C4-2B (cell line): ENCODE measurements around the gene POLR2A.

Experiments
- H3K27ac ChIP-seq: fragments of 450-650 bp; 2 replicates; pipeline ENCODE4 v1.5.1; 2017
- CTCF ChIP-seq: fragments of 450-650 bp; conservative IDR thresholded peaks from 2 replicates; pipeline ENCODE4 v1.5.1; 2017; ENCODE audit warnings: mild to moderate bottlenecking
- ZFX ChIP-seq: fragments of 450-650 bp; IDR thresholded peaks from 2 replicates; pipeline ENCODE4 v1.6.1; 2017

Gene POLR2A

GRCh38 chr17:7484067-7484918 lies at the start of gene POLR2A:
Gene POLR2A (plus strand): TSS chr17:7484366.
- TF ChIP-seq ZFX (no peak), CTCF (no peak)
- peak within 1 kb of the TSS; percentile 93 for H3K27ac ChIP-seq

DNA sequence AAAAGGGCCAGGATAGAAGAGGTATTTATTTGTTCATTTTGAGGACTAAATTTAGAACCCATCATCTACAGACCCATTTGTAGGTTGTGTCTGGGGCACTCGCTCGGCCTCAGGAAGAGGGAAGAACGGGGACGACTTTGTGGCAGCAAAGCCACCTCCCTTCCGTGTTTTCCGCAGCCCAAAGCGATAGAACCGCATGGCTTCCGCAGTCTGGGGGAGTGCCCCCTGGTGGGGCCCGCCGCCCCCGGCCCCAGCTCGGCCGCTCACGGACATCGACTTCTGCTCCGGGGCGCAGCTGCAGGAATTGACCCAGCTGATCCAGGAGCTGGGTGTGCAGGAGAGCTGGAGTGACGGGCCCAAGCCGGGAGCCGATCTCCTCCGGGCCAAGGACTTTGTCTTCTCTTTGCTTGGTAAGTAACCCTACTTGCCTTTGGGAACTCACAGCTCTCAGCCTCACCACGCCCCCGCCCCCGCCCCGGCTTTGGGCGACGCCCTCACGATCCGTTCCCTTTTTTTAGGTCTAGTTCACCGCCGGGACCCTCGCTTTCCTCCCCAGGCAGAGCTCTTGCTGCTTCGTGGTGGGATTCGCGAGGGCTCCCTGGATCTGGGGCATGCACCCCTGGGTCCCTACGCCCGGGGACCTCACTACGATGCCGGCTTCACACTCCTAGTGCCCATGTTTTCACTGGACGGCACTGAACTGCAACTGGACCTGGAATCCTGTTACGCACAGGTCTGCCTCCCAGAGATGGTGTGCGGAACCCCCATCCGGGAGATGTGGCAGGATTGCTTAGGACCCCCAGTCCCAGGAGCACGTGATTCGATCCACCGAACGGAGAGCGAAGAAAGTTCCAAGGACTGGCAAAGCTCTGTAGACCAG lies 48.2 kb upstream of the POLR2A start:
- TF ChIP-seq CTCF = no peak
- peak overlapping the region; percentile 73 for H3K27ac ChIP-seq

DNA sequence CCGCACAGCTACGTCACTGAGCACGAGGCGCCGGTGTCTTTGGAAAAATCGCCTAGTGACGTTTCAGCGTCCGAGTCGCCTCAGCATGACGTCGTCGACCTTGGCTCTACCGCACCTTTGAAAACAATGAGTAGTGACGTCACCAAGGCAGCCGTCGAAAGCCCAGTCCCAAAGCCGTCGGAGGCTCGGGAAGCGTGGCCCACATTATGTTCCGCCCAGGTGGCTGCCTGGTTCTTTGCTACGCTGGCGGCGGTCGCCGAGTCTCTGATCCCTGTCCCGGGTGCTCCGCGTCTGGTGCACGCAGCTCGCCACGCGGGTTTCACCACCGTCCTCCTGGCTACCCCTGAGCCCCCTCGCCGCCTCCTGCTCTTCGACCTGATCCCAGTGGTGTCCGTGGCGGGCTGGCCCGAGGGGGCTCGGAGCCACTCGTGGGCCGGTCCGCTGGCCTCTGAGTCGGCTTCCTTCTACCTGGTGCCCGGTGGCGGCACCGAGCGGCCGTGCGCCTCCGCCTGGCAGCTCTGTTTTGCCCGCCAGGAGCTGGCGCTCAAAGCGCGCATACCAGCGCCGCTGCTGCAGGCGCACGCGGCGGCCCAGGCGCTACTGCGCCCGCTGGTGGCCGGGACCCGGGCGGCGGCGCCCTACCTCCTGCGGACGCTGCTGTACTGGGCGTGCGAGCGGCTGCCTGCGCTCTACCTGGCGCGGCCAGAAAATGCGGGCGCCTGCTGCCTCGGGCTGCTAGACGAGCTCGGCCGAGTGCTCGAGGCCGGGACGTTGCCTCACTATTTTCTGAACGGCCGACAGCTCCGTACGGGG lies 47.4 kb upstream of the POLR2A start:
- no peak for TF ChIP-seq ZFX
- TF ChIP-seq CTCF = peak; percentile 89
- peak overlapping the region; percentile 73 for H3K27ac ChIP-seq

- peak overlapping the region; percentile 73 for H3K27ac ChIP-seq
- TF ChIP-seq ZFX (no peak), CTCF (0 out of 2 replicates have a peak, but pooled peaks have one; percentile 42)
Measured at GRCh38 chr17:7437369-7437863, 46.8 kb upstream of the POLR2A start.

DNA sequence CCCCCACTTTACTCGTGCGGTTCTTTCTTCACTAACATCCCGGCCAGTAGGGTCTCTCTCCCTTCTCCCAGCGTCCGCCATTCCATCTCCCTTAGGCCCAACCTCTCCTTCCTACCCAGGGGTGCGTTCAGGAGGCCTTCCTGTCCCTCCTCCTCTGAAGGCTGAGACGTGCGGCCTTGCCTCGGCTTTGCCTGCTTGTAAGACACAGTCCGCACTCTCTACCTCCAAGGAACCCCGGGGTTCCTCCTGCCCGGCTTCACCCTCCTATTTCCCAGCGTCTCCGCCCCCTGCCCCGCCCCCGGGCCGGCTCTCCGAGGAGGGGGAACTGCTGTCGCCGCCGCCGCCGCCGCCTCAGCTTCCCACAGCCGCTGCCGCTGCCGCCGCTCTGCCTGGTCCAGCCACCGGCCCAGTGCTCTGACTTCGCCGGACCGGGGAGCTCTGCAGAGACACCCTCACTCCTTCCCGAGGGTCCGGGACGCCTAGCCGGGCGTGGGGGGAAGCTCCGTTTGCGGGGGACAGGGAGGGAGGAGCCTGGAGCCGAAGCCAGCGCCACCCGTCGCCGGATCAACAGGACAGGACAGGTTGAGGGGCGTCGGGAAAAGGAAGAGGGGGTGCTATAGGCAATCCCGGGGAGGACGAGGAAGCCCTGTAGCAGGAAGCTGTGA lies 46.1 kb upstream of the POLR2A start:
- no peak for TF ChIP-seq CTCF
- no peak for TF ChIP-seq ZFX
- no peak overlapping the region for H3K27ac ChIP-seq

GRCh38 chr17:7438656-7439460 lies 45.3 kb upstream of the POLR2A start:
- no peak overlapping the region for H3K27ac ChIP-seq
- no peak for TF ChIP-seq CTCF
- TF ChIP-seq ZFX = no peak
